ENCODE results near the gene PDE4D.

- no peak for TF ChIP-seq CTCF (conservative IDR thresholded peaks at IDR 0.05; ENCODE audit: low read depth, low read length)
- no peak for TF ChIP-seq EZH2 (IDR thresholded peaks at IDR 0.05; ENCODE audit: low read length, unreplicated experiment)
- TF ChIP-seq EZH2phosphoT487 (IDR thresholded peaks at IDR 0.05; ENCODE audit: borderline replicate concordance, low read length), result no peak
Observed at GRCh38 chr5:59132131-59132530, 761.4 kb downstream of the PDE4D start.
